PC-3 (cell line): Measurements from ENCODE around the gene EGR2. TPM values are rescaled to one million over a fixed set of nuclear protein-coding genes. Genes with fewer than 3 reads are reported as not detected.

ENCODE experiments used
- ATAC-seq: fragments of 200-7000 bp; cut with Tn5 transposase; 2 replicates; pipeline ENCODE4 v1.9.1; 2020; ENCODE audit warnings: mild to moderate bottlenecking, moderate library complexity
- BruUV-seq: library from RNA; stranded (reverse); fragments of 400-500 nt; replicated peaks from 2 replicates; lab custom pipeline; 2021; lab: Mats Ljungman, UMichigan
- CTCF ChIA-PET: fragments of 300-600 bp; sonication (Branson Sonifier 250); formaldehyde crosslinking; loops from one replicate; lab custom pipeline; 2022; ENCODE audit warnings: antibody characterized with exemption; lab: Charles Lee
- POLR2A ChIA-PET: fragments of 300-600 bp; sonication (Branson Sonifier 250); formaldehyde crosslinking; loops from one replicate; lab custom pipeline; 2022; ENCODE audit warnings: antibody characterized with exemption; ENCODE audit not compliant: unreplicated experiment; lab: Charles Lee
- DNase-seq: peaks from one replicate; pipeline ENCODE4 v3.0.0-alpha.2; 2015
- H2AFZ ChIP-seq: fragments of 300-600 bp; sonication (generic); 2 replicates; pipeline ENCODE4 v1.6.0; 2016; ENCODE audit warnings: antibody characterized with exemption, low read length
- H3F3A ChIP-seq: fragments of 300-600 bp; sonication (generic); one replicate; pipeline ENCODE4 v1.6.0; 2017; ENCODE audit warnings: antibody characterized with exemption, low read length, control low read depth, mild to moderate bottlenecking; ENCODE audit not compliant: unreplicated experiment
- H3K27ac ChIP-seq: fragments of 300-600 bp; sonication (generic); 2 replicates; pipeline ENCODE4 v1.5.1; 2016; ENCODE audit warnings: mild to moderate bottlenecking, low read length
- H3K27me3 ChIP-seq: fragments of 300-600 bp; sonication (generic); 2 replicates; pipeline ENCODE4 v1.6.1; 2016; ENCODE audit warnings: low read length, mixed read lengths
- H3K36me3 ChIP-seq: fragments of 300-600 bp; sonication (generic); 2 replicates; pipeline ENCODE4 v1.6.1; 2016; ENCODE audit warnings: low read depth, mixed run types, low read length, mixed read lengths
- H3K4me1 ChIP-seq: fragments of 300-600 bp; sonication (generic); 2 replicates; pipeline ENCODE4 v1.5.1; 2016; ENCODE audit warnings: low read length; ENCODE audit not compliant: insufficient read depth
- H3K4me2 ChIP-seq: fragments of 300-600 bp; sonication (generic); 2 replicates; pipeline ENCODE4 v1.6.0; 2016; ENCODE audit warnings: low read length
- H3K4me3 ChIP-seq: fragments of 300-600 bp; sonication (generic); 2 replicates; pipeline ENCODE4 v1.5.1; 2016; ENCODE audit warnings: mild to moderate bottlenecking, low read length, mixed read lengths
- H3K79me2 ChIP-seq: fragments of 300-600 bp; sonication (generic); 2 replicates; pipeline ENCODE4 v1.6.1; 2017; ENCODE audit warnings: low read length, mixed read lengths
- H3K9ac ChIP-seq: fragments of 300-600 bp; sonication (generic); 2 replicates; pipeline ENCODE4 v1.6.0; 2016; ENCODE audit warnings: mild to moderate bottlenecking, low read length
- H3K9me2 ChIP-seq: fragments of 300-600 bp; sonication (generic); replicated peaks from 2 replicates; pipeline ENCODE4 v1.6.1; 2016; ENCODE audit warnings: mixed run types, low read length, mixed read lengths
- H3K9me3 ChIP-seq: fragments of 300-600 bp; sonication (generic); 2 replicates; pipeline ENCODE4 v1.6.1; 2016; ENCODE audit warnings: low read length, mixed read lengths
- H4K20me1 ChIP-seq: fragments of 300-600 bp; sonication (generic); 2 replicates; pipeline ENCODE4 v1.6.1; 2016; ENCODE audit warnings: low read length, mixed read lengths
- EZH2 ChIP-seq: fragments of 300-600 bp; sonication (generic); IDR thresholded peaks from one replicate; pipeline ENCODE4 v1.6.1; 2017; ENCODE audit warnings: antibody characterized with exemption, mild to moderate bottlenecking, low read length; ENCODE audit not compliant: unreplicated experiment
- EZH2phosphoT487 ChIP-seq: fragments of 300-600 bp; sonication (generic); IDR thresholded peaks from 2 replicates; pipeline ENCODE4 v1.6.1; 2018; ENCODE audit warnings: mild to moderate bottlenecking, antibody characterized with exemption, low read length, borderline replicate concordance
- intact Hi-C: fragments of 100-400 bp; cut with micrococcal nuclease; formaldehyde crosslinking; loops from 2 replicates; pipeline ENCODE4 v1.9.0; 2023
- total RNA-seq: library from RNA; depleted of rRNA; stranded (reverse); fragments of >200 nt; gene quantifications from 2 replicates; pipeline ENCODE4 v1.2.3, GENCODE V29; 2014
- TF ChIP-seq, protein P1 (sequence below): fragments of 300-600 bp; sonication (generic); conservative IDR thresholded peaks from 2 replicates; pipeline ENCODE4 v1.5.1; 2017; ENCODE audit warnings: antibody characterized with exemption, low read depth, mild to moderate bottlenecking, low read length

EGR2 gene
- total RNA-seq, 1 experiment from 2014 or later: 2.7 TPM

GRCh38 chr10:62815381-62816075 is 638 bp downstream of the EGR2 start:
- peaks cover 22% of the 10 kb centered on the region for H3K4me1 ChIP-seq
- peak overlapping the region; percentile 83 for H3K4me2 ChIP-seq
- peak overlapping the region; percentile 65; the same call in 1 of the 2 replicates for H3K9ac ChIP-seq
- POLR2A ChIA-PET: interaction anchor here (0.6 kb wide), 2 partner anchors 198 to 268 kb away, joined by 3 read pairs; no protein-coding TSS in a partner anchor
- intact Hi-C loops: loop anchor here (1.0 to 5.0 kb wide), 9 partner anchors 9 to 778 kb away; partner anchors contain the start of gene NRBF2
- BruUV-seq: no TSS peak
- no peaks in the 10 kb centered on the region for H3K9me3 ChIP-seq
- CTCF ChIA-PET: interaction anchor here (1.1 to 1.5 kb wide), 4 partner anchors 9 to 268 kb away, joined by 3 to 12 read pairs (median 6); no protein-coding TSS in a partner anchor
- H2AFZ ChIP-seq: peak overlapping the region; percentile 77
- ATAC-seq: no peak
- no peak for DNase-seq
- H3K27me3 ChIP-seq: no peaks in the 10 kb centered on the region
- no peaks in the 10 kb centered on the region for H3K9me2 ChIP-seq
- no peaks in the 10 kb centered on the region for H4K20me1 ChIP-seq
- peak overlapping the region; percentile 69 for H3K4me3 ChIP-seq
- H3F3A ChIP-seq: no peaks in the 10 kb centered on the region
- H3K36me3 ChIP-seq: no peaks in the 10 kb centered on the region
- TF ChIP-seq, protein P1, sequence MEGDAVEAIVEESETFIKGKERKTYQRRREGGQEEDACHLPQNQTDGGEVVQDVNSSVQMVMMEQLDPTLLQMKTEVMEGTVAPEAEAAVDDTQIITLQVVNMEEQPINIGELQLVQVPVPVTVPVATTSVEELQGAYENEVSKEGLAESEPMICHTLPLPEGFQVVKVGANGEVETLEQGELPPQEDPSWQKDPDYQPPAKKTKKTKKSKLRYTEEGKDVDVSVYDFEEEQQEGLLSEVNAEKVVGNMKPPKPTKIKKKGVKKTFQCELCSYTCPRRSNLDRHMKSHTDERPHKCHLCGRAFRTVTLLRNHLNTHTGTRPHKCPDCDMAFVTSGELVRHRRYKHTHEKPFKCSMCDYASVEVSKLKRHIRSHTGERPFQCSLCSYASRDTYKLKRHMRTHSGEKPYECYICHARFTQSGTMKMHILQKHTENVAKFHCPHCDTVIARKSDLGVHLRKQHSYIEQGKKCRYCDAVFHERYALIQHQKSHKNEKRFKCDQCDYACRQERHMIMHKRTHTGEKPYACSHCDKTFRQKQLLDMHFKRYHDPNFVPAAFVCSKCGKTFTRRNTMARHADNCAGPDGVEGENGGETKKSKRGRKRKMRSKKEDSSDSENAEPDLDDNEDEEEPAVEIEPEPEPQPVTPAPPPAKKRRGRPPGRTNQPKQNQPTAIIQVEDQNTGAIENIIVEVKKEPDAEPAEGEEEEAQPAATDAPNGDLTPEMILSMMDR: no peak
- TF ChIP-seq EZH2: no peak
- TF ChIP-seq EZH2phosphoT487: no peak
- H3K27ac ChIP-seq: no peak overlapping the region
- 0 out of 2 replicates have a peak, but pooled peaks cover under 1% of the 10 kb centered on the region for H3K79me2 ChIP-seq

GRCh38 chr10:62814756-62815380 is 1.3 kb downstream of the EGR2 start:
- H3K9me3 ChIP-seq: no peaks in the 10 kb centered on the region
- ATAC-seq: no peak
- H3K4me1 ChIP-seq: peaks cover 22% of the 10 kb centered on the region
- H3K36me3 ChIP-seq: no peaks in the 10 kb centered on the region
- TF ChIP-seq, protein P1: no peak
- TF ChIP-seq EZH2 (no peak), EZH2phosphoT487 (no peak)
- ChIA-PET CTCF (no interaction called here), POLR2A (no interaction called here)
- H3K79me2 ChIP-seq: peaks cover 7% of the 10 kb centered on the region
- no peak overlapping the region for H3K27ac ChIP-seq
- H2AFZ ChIP-seq: no peak overlapping the region
- no peak overlapping the region for H3K9ac ChIP-seq
- H3K9me2 ChIP-seq: no peaks in the 10 kb centered on the region
- no peak overlapping the region for H3K4me2 ChIP-seq
- H3K27me3 ChIP-seq: no peaks in the 10 kb centered on the region
- intact Hi-C loops: loop anchor here (5.0 kb wide), 2 partner anchors 568 to 778 kb away; no protein-coding TSS in a partner anchor
- H3F3A ChIP-seq: no peaks in the 10 kb centered on the region
- H4K20me1 ChIP-seq: peaks cover 5% of the 10 kb centered on the region; the same call in 1 of the 2 replicates
- no peak overlapping the region for H3K4me3 ChIP-seq
- no peak for DNase-seq
- no TSS peak for BruUV-seq
